ENCODE measurements around the gene CETN1. TPM values are rescaled to one million over a fixed set of nuclear protein-coding genes. Genes with fewer than 3 reads are reported as not detected.

CETN1 gene
- polyA plus RNA-seq, 1 donor, result not detected

DNA sequence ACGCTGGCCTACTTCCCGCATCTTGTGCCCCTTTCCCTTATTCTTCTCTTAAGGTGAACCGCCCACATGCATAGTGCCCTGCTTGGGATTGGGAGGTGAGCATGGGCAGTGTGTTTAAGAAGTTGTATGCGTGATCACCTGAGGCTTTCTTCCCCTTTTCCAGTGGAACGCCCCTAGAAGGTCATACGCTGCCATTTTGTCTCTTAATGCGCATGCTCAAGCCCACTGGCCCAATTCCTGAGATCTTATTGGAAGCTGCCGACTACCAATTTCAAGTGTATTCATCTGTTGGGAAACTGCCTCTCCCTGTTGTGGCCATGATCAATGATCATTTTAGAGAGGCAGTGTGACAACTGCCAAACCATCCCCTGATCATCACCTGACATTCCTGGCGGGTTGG, 3.3 kb upstream of the CETN1 start:
- WGBS (ENCODE audit: insufficient coverage, low lambda C conversion rate), result no CpG with 5 or more reads among the region's 9 CpGs
- no peaks in the 10 kb centered on the region for H3K27me3 ChIP-seq (ENCODE audit: control insufficient read depth, insufficient read depth, low read length)
- no peak overlapping the region for H3K27ac ChIP-seq (ENCODE audit: low read length)
- no peak for DNase-seq
- no peaks in the 10 kb centered on the region for H3K9me3 ChIP-seq (ENCODE audit: control insufficient read depth, low read depth, low read length)
- no peaks in the 10 kb centered on the region for H3K4me1 ChIP-seq (ENCODE audit: control insufficient read depth, insufficient read depth, low read length)
- no peaks in the 10 kb centered on the region for H3K36me3 ChIP-seq (ENCODE audit: control insufficient read depth, insufficient read depth, low read length)
- H3K4me3 ChIP-seq (ENCODE audit: low read length), result no peak overlapping the region

DNA sequence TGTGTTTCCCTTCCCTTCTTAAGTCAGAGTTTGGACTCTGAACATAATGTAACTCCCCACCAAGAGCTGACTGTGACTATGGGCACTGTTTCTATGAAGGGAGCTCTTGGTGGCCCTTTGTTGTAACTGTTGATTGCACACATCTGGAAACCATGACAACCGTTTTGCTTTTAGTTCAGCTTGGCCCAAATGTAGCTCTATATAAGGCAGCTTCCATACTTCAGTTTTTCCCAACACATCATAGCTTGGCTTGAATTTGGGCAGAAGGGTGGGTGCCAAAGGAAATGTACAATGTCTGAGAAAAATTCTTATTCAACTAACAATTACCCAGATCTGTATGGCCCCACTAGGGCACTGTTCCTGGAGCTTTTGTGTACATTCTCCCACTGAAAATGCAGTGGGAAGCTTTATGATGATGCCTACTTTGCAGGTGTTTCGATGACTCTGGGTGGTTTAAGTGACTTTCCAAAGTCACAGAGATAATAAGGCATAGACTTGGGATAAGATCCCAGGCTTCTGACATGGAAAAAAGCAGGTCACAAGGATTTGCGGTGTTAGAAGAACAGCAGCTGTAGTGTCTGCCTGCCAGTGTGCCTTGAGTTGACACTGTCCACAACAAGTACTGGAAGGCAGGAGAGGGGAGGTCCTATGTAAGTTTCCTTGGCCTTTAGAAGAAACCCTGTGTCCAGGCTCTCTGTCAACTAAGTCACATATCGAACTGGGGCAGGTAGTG, 2.4 kb upstream of the CETN1 start:
- no peak overlapping the region for H3K4me3 ChIP-seq (ENCODE audit: low read length)
- WGBS (ENCODE audit: insufficient coverage, low lambda C conversion rate), result no CpG with 5 or more reads among the region's 4 CpGs
- no peaks in the 10 kb centered on the region for H3K36me3 ChIP-seq (ENCODE audit: control insufficient read depth, insufficient read depth, low read length)
- no peaks in the 10 kb centered on the region for H3K27me3 ChIP-seq (ENCODE audit: control insufficient read depth, insufficient read depth, low read length)
- peak; percentile 33 to 40 for DNase-seq
- H3K4me1 ChIP-seq (ENCODE audit: control insufficient read depth, insufficient read depth, low read length), result no peaks in the 10 kb centered on the region
- H3K9me3 ChIP-seq (ENCODE audit: control insufficient read depth, low read depth, low read length), result no peaks in the 10 kb centered on the region
- H3K27ac ChIP-seq (ENCODE audit: low read length), result no peak overlapping the region

GRCh38 chr18:579238-579637, 942 bp upstream of the CETN1 start:
- no peaks in the 10 kb centered on the region for H3K4me1 ChIP-seq (ENCODE audit: control insufficient read depth, insufficient read depth, low read length)
- WGBS (ENCODE audit: insufficient coverage, low lambda C conversion rate), result 100% methylated on average over 1 of the region's 1 CpG
- no peak overlapping the region for H3K4me3 ChIP-seq (ENCODE audit: low read length)
- H3K36me3 ChIP-seq (ENCODE audit: control insufficient read depth, insufficient read depth, low read length), result no peaks in the 10 kb centered on the region
- no peak for DNase-seq
- H3K9me3 ChIP-seq (ENCODE audit: control insufficient read depth, low read depth, low read length), result no peaks in the 10 kb centered on the region
- no peaks in the 10 kb centered on the region for H3K27me3 ChIP-seq (ENCODE audit: control insufficient read depth, insufficient read depth, low read length)
- H3K27ac ChIP-seq (ENCODE audit: low read length), result no peak overlapping the region

GRCh38 chr18:581096-581495, 916 bp downstream of the CETN1 start:
- Histone ChIP-seq H3K27me3 (ENCODE audit: control insufficient read depth, insufficient read depth, low read length) (no peaks in the 10 kb centered on the region), H3K36me3 (ENCODE audit: control insufficient read depth, insufficient read depth, low read length) (no peaks in the 10 kb centered on the region), H3K4me1 (ENCODE audit: control insufficient read depth, insufficient read depth, low read length) (no peaks in the 10 kb centered on the region), H3K27ac (ENCODE audit: low read length) (no peak overlapping the region), H3K9me3 (ENCODE audit: control insufficient read depth, low read depth, low read length) (no peaks in the 10 kb centered on the region), H3K4me3 (ENCODE audit: low read length) (no peak overlapping the region)
- 70% methylated on average over 2 of the region's 3 CpGs for WGBS (ENCODE audit: insufficient coverage, low lambda C conversion rate)
- no peak for DNase-seq

DNA sequence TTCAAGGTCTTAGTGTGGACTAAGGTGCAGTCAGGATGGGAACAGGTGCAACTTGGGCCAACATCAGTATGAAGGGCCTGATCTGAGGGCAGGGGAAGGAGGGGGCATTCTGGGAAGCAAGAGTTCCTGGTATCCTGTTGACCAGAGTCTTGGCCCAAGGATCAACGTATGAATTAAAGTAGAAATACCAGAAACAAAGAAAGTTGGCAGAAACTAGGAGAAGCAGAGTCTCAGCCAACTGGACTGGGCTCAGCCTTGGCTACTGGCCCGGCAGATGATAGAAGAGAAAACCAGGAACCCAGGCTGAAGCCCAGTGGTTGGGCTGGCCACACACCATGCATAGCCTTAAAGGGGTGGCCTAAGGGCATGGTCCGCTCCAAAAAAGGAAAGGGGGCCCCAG, 2.3 kb downstream of the CETN1 start:
- H3K9me3 ChIP-seq (ENCODE audit: control insufficient read depth, low read depth, low read length), result no peaks in the 10 kb centered on the region
- H3K4me1 ChIP-seq (ENCODE audit: control insufficient read depth, insufficient read depth, low read length), result no peaks in the 10 kb centered on the region
- H3K36me3 ChIP-seq (ENCODE audit: control insufficient read depth, insufficient read depth, low read length), result no peaks in the 10 kb centered on the region
- H3K27me3 ChIP-seq (ENCODE audit: control insufficient read depth, insufficient read depth, low read length), result no peaks in the 10 kb centered on the region
- H3K4me3 ChIP-seq (ENCODE audit: low read length), result no peak overlapping the region
- WGBS (ENCODE audit: insufficient coverage, low lambda C conversion rate), result no CpG with 5 or more reads among the region's 3 CpGs
- no peak overlapping the region for H3K27ac ChIP-seq (ENCODE audit: low read length)
- DNase-seq, result no peak

DNA sequence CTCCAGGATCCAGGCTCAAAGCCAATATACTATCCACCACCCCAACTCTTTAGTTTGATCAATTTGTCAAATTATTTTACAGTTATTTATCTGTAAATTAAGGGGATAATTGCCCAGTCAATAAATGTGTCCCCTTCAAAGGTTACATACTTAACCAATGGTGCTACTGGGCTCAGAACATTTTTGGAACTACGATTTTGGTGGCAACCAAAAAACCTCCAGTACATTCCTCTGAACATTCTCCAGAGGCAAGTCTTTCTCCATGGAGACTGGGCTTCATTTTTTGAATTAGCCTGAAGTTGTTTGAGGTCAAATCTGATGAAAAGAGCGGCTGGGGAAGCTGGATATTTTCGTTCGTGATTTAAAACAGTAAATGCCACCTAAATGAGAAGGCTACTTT, 14.9 kb downstream of the CETN1 start:
- Histone ChIP-seq H3K27ac (ENCODE audit: low read length) (no peak overlapping the region), H3K4me3 (ENCODE audit: low read length) (no peak overlapping the region), H3K27me3 (ENCODE audit: control insufficient read depth, insufficient read depth, low read length) (peaks cover 5% of the 10 kb centered on the region), H3K4me1 (ENCODE audit: control insufficient read depth, insufficient read depth, low read length) (no peaks in the 10 kb centered on the region), H3K9me3 (ENCODE audit: control insufficient read depth, low read depth, low read length) (peaks cover 3% of the 10 kb centered on the region), H3K36me3 (ENCODE audit: control insufficient read depth, insufficient read depth, low read length) (no peaks in the 10 kb centered on the region)
- no peak for DNase-seq
- 93% methylated on average over 3 of the region's 4 CpGs for WGBS (ENCODE audit: insufficient coverage, low lambda C conversion rate)

DNA sequence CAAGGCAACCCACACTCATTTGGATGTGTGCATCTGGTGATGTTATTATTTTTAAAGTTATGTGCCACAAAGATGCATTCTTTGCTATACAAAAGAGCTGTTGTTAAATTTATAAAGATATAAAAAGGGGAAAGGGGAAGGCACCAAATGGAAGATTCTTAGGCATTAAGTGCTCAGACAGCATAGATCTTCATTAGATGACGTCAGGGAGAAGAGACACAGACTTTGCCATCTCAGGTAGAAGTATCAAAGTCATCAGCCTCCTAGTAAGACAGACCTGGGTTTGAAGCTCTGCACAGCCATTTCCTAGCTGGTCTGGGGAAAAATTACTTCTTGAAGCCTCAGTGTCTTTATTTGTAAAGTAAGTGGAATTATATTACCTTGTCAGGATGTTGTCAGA, 15.4 kb downstream of the CETN1 start:
- no peak overlapping the region for H3K4me3 ChIP-seq (ENCODE audit: low read length)
- no peaks in the 10 kb centered on the region for H3K36me3 ChIP-seq (ENCODE audit: control insufficient read depth, insufficient read depth, low read length)
- peaks cover 3% of the 10 kb centered on the region for H3K9me3 ChIP-seq (ENCODE audit: control insufficient read depth, low read depth, low read length)
- no peaks in the 10 kb centered on the region for H3K4me1 ChIP-seq (ENCODE audit: control insufficient read depth, insufficient read depth, low read length)
- no peak for DNase-seq
- WGBS (ENCODE audit: insufficient coverage, low lambda C conversion rate), result no CpG with 5 or more reads among the region's 1 CpG
- no peak overlapping the region for H3K27ac ChIP-seq (ENCODE audit: low read length)
- H3K27me3 ChIP-seq (ENCODE audit: control insufficient read depth, insufficient read depth, low read length), result peaks cover 5% of the 10 kb centered on the region

DNA sequence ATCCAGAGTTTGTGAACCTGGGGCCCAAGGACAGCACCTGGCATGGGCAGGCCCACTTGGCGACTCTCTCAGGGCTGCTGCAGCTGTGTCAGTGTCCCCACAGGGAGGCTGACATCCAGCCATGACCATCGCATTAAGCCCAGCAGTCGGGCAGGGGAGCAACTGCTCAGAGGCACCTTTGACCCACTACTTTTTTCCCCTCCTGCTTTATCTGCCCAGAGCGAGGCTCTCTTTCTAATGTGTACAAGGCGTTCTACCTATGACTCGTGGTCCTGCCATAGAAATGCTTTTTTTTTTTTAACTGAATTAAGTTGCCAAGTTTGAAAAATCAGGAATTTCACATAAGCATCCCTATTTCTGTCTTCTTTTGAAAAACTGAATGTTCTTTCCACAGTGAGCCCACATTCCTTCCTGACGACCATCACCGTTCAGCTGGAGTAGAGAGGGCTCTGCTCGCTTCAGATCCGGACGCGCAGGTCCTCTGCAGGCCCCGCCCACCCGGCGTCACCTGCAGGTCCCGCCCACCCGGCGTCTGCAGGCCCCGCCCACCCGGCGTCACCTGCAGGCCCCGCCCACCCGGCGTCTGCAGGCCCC, 16.2 kb downstream of the CETN1 start:
- H3K36me3 ChIP-seq (ENCODE audit: control insufficient read depth, insufficient read depth, low read length), result no peaks in the 10 kb centered on the region
- no peaks in the 10 kb centered on the region for H3K4me1 ChIP-seq (ENCODE audit: control insufficient read depth, insufficient read depth, low read length)
- H3K4me3 ChIP-seq (ENCODE audit: low read length), result peak overlapping the region; percentile 25
- peaks cover 3% of the 10 kb centered on the region for H3K9me3 ChIP-seq (ENCODE audit: control insufficient read depth, low read depth, low read length)
- DNase-seq, result peak; percentile 74 to 85
- H3K27me3 ChIP-seq (ENCODE audit: control insufficient read depth, insufficient read depth, low read length), result peaks cover 5% of the 10 kb centered on the region
- WGBS (ENCODE audit: insufficient coverage, low lambda C conversion rate), result 43% methylated on average over 2 of the region's 24 CpGs
- peak overlapping the region; percentile 37 for H3K27ac ChIP-seq (ENCODE audit: low read length)

DNA sequence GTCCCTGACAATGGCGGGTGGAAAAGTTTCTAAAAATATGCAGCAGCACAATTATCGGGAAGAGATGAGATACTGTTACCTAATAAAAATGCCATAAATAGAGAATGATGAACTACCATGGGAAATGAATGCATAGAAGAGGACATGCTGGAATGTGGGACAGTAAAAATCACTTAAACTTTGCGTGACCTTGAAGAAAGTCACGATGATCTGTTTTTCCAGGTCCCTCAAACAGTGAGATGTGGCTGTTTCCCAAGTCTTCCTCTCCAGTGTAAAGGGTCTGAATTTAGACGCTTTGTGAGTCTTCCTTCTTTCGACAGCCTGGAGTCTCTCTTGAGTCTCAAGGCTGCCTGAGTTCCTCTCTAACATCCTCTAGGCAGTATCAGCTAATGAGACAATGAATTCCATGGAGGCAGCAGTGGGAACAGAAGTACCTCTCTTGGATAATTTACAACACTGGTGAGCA, 18.0 kb downstream of the CETN1 start:
- no peak overlapping the region for H3K27ac ChIP-seq (ENCODE audit: low read length)
- 60% methylated on average over 2 of the region's 6 CpGs for WGBS (ENCODE audit: insufficient coverage, low lambda C conversion rate)
- no peaks in the 10 kb centered on the region for H3K36me3 ChIP-seq (ENCODE audit: control insufficient read depth, insufficient read depth, low read length)
- DNase-seq, result no peak
- H3K4me1 ChIP-seq (ENCODE audit: control insufficient read depth, insufficient read depth, low read length), result no peaks in the 10 kb centered on the region
- H3K4me3 ChIP-seq (ENCODE audit: low read length), result no peak overlapping the region
- no peaks in the 10 kb centered on the region for H3K9me3 ChIP-seq (ENCODE audit: control insufficient read depth, low read depth, low read length)
- peaks cover 8% of the 10 kb centered on the region for H3K27me3 ChIP-seq (ENCODE audit: control insufficient read depth, insufficient read depth, low read length)

DNA sequence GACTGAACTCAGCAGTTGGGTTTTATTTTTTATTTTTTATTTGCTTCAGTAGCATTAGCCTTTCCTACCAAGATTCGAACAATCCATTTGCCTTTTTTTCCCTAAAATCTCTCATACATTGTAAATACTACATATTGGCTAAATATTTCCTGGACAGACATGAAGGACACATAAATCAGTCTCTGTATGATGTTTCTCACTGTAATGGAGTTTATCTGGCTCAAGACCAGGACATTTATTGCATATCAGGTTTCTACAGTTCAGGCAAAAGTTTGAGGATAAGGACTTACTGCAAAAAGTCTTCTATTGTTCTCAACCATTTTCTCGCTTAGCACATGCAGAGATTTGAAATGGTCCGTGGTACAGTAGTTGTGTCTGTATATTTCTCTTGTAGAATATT, 19.9 kb downstream of the CETN1 start:
- H3K27me3 ChIP-seq (ENCODE audit: control insufficient read depth, insufficient read depth, low read length), result peaks cover 10% of the 10 kb centered on the region
- 93% methylated on average over 2 of the region's 3 CpGs for WGBS (ENCODE audit: insufficient coverage, low lambda C conversion rate)

DNA sequence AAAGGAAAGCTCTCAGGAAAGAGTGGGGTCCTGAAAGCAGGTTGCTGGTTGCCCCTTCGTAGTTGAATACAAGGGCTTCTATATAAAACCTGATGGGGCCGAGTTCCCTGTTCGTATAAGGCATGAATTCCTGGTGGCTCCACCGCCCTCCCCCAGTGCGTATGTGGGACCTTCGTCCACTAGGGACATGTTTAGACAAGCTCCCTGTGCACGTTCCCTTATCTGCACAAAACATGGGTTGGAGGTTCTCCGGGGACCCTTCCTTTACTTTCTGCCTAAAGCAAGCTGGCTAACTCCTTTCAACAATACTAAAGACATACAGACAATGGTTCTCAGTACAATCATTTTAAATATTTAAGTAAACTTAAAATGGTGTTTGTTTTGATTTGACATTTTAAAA, 24.6 kb downstream of the CETN1 start:
- H3K4me3 ChIP-seq (ENCODE audit: low read length), result no peak overlapping the region
- WGBS (ENCODE audit: insufficient coverage, low lambda C conversion rate), result no CpG with 5 or more reads among the region's 8 CpGs
- no peaks in the 10 kb centered on the region for H3K4me1 ChIP-seq (ENCODE audit: control insufficient read depth, insufficient read depth, low read length)
- H3K36me3 ChIP-seq (ENCODE audit: control insufficient read depth, insufficient read depth, low read length), result no peaks in the 10 kb centered on the region
- H3K27me3 ChIP-seq (ENCODE audit: control insufficient read depth, insufficient read depth, low read length), result peaks cover 9% of the 10 kb centered on the region
- DNase-seq, result no peak
- H3K9me3 ChIP-seq (ENCODE audit: control insufficient read depth, low read depth, low read length), result no peaks in the 10 kb centered on the region
- no peak overlapping the region for H3K27ac ChIP-seq (ENCODE audit: low read length)

More for the DNA sequence above, 19.9 kb downstream of the CETN1 start:
- Histone ChIP-seq H3K36me3 (ENCODE audit: control insufficient read depth, insufficient read depth, low read length) (no peaks in the 10 kb centered on the region), H3K27ac (ENCODE audit: low read length) (no peak overlapping the region), H3K4me1 (ENCODE audit: control insufficient read depth, insufficient read depth, low read length) (no peaks in the 10 kb centered on the region), H3K9me3 (ENCODE audit: control insufficient read depth, low read depth, low read length) (no peaks in the 10 kb centered on the region), H3K4me3 (ENCODE audit: low read length) (no peak overlapping the region)
- DNase-seq, result no peak

All from large intestine (tissue), 3 donors.